ENCODE measurements around the gene TBC1D3B. TPM values are rescaled to one million over a fixed set of nuclear protein-coding genes. Genes with fewer than 3 reads are reported as not detected.
"Not testable (repeated sequence)": the region's sequence is repeated elsewhere in the genome, so short reads cannot be mapped to it uniquely, and the experiment has no call there.

Gene TBC1D3B
- total RNA-seq, 1 donor from 2014 or later, result 3.4 TPM

DNA sequence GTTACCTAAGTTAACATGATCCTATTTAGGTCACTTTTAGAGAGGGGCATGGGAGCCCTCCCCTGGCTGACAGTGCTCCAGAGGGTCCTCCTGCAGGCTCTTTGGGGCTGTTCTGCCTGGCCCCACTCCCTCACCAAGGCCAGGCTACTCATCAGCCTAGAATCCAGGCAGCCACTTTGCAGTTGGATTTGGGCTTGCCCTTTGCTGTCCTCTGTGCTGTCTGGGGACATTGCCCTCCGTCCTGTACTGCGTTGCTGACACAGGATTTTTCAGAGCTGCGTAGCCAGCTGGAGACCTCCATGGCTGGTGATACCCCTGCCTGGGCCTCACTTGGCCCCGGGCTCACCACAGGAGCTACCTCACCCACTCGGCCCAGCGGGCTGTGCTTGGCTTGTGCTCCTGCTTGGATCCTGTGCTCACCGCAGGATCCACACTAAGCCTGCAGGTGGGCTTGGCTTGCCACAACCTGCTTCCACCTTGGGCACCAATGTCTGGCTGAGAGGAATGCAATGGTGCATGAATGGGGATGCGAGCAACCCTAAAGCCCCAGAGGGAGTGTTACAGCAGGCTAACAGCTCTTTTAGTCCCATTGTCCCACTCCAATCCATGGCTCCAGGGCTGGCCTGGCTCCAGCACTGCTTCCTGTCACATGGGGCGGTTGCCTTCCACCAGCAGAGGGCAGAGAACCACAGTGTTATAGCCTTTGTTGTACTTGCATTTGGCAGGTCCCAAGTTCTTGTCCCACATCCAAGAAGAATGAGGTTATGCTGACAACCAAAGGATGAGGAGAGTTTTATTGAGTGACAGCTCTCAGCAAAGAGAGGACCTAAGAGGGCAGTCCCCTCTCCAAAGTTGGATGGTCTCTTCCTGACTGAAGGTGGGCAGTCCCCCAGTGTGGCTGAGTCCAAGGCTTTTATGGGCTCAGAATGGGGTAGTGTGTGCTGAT is 51.3 kb downstream of the TBC1D3B start:
- Histone ChIP-seq H3K27ac (no peak overlapping the region), H3K27me3 (no peaks in the 10 kb centered on the region), H3K9me3 (peaks cover 4% of the 10 kb centered on the region), H3K36me3 (no peaks in the 10 kb centered on the region), H3K4me3 (no peak overlapping the region), H3K4me1 (no peaks in the 10 kb centered on the region)
- DNase-seq (ENCODE audit: extremely low spot score in 2 of 2), result no peak
- TF ChIP-seq POLR2A (IDR thresholded peaks at IDR 0.05) (no peak), POLR2AphosphoS5 (IDR thresholded peaks at IDR 0.05; ENCODE audit: insufficient read depth in 1 of 2, low read depth in 1 of 2) (no peak)
- TF ChIP-seq, protein P1, sequence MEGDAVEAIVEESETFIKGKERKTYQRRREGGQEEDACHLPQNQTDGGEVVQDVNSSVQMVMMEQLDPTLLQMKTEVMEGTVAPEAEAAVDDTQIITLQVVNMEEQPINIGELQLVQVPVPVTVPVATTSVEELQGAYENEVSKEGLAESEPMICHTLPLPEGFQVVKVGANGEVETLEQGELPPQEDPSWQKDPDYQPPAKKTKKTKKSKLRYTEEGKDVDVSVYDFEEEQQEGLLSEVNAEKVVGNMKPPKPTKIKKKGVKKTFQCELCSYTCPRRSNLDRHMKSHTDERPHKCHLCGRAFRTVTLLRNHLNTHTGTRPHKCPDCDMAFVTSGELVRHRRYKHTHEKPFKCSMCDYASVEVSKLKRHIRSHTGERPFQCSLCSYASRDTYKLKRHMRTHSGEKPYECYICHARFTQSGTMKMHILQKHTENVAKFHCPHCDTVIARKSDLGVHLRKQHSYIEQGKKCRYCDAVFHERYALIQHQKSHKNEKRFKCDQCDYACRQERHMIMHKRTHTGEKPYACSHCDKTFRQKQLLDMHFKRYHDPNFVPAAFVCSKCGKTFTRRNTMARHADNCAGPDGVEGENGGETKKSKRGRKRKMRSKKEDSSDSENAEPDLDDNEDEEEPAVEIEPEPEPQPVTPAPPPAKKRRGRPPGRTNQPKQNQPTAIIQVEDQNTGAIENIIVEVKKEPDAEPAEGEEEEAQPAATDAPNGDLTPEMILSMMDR (IDR thresholded peaks at IDR 0.05), result no peak
- intact Hi-C loops (cut with DNase I), result no loop called here

DNA sequence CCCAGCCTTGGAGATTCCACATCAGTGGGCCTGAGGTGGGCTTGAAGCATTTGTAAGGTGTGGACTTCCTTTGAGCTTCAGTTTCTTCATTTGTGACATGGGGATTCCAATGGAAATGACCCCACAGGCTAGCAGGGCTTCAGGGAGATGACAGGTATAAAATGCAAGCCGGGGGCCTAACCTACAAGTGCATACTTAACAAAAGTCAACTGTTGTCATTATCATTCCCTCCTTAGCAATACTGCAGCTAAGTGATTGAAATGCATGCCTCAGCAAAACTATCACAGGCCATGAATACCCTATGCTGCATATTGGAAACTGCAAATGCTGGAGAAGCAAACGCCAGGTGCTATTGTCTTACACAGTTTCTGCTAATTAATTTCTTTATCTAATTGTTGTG is 53.0 kb downstream of the TBC1D3B start:
- Histone ChIP-seq H3K4me1 (no peaks in the 10 kb centered on the region), H3K27me3 (no peaks in the 10 kb centered on the region), H3K9me3 (peaks cover 4% of the 10 kb centered on the region), H3K27ac (no peak overlapping the region), H3K36me3 (no peaks in the 10 kb centered on the region), H3K4me3 (no peak overlapping the region)
- intact Hi-C loops (cut with DNase I), result no loop called here
- DNase-seq (ENCODE audit: extremely low spot score in 2 of 2), result no peak
- TF ChIP-seq, protein P1 (IDR thresholded peaks at IDR 0.05), result no peak
- no peak for TF ChIP-seq POLR2AphosphoS5 (IDR thresholded peaks at IDR 0.05; ENCODE audit: insufficient read depth in 1 of 2, low read depth in 1 of 2)
- TF ChIP-seq POLR2A (IDR thresholded peaks at IDR 0.05), result no peak

DNA sequence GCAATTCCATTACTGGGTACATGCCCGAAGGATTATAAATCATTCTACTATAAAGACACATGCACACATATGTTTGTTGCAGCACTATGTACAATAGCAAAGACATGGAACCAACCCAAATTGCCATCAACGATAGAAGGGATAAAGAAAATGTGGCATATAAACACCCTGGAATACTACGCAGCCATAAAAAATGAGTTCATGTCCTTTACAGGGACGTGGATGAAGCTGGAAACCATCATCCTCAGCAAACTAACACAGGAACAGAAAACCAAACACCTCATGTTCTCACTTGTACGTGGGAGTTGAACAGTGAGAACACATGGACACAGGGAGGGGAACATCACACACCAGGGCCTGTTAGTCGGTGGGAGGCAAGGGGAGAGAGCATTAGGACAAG is 55.3 kb downstream of the TBC1D3B start:
- H3K9me3 ChIP-seq; H3K4me1 ChIP-seq; H3K27me3 ChIP-seq; DNase-seq (ENCODE audit: extremely low spot score in 2 of 2); H3K4me3 ChIP-seq; intact Hi-C loops (cut with DNase I); H3K36me3 ChIP-seq; H3K27ac ChIP-seq: not testable (repeated sequence)

DNA sequence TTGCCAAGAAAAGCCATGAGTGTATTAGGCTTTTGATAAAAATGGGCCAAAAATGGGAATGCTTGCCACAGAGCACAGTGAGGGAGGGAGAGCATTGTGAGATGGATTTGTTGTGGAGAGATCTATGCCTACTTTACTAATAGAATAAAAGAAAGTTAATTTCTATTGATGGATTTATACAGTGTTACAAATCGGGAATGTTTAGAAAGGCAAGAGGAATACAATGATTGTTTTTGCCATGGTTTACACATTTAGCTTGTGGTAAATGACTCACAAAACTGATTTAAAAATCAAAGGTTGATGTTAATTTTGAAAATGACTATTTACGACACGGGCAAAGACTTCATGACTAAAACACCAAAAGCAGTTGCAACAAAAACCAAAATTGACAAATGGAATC is 56.2 kb downstream of the TBC1D3B start:
- DNase-seq (ENCODE audit: extremely low spot score in 2 of 2), result no peak
- no peak overlapping the region for H3K27ac ChIP-seq
- H3K4me3 ChIP-seq, result no peak overlapping the region
- H3K9me3 ChIP-seq, result peaks cover 1% of the 10 kb centered on the region
- no peaks in the 10 kb centered on the region for H3K4me1 ChIP-seq
- intact Hi-C loops (cut with DNase I), result no loop called here
- TF ChIP-seq POLR2AphosphoS5 (IDR thresholded peaks at IDR 0.05; ENCODE audit: insufficient read depth in 1 of 2, low read depth in 1 of 2) (no peak), POLR2A (IDR thresholded peaks at IDR 0.05) (no peak)
- TF ChIP-seq, protein P1 (IDR thresholded peaks at IDR 0.05), result no peak
- no peaks in the 10 kb centered on the region for H3K27me3 ChIP-seq
- H3K36me3 ChIP-seq, result no peaks in the 10 kb centered on the region

DNA sequence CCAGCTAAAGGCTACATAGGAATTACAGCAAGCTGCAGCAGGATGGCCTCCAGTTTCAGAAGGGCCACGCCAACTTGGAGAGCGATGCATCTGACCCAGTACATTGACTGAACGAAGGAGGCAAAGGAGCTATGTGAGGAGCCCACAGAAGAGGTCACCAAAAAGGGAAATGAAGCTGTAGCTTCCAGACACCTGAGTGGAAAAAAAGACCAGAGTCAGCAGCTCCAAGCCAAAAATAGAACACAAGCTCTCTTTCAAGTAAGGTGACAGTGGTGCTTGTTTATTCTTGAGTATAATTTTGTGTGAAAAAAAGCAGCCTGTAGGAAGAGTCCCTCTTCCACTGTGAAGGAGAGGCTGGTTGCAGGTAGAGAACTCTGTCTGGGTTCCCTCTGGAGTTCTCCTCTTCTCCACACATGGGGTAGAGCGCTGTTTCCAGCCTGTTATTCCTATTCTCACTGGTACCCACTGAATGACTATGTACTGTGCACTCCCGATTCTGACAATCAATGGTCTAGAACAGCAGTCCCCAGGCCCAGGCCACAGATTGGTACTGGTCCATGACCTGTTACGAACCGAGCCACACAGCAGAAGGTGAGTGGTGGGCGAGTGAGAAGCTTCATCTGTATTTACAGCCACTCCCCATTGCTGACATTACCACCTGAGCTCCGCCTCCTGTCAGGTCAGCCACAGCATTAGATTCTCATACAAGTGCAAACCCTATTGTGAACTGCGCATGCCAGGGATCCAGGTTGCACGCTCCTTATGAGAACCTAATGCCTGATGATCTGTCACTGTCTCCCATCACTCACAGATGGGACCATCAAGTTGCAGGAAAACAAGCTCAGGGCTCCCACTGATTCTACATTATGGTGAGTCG is 57.7 kb downstream of the TBC1D3B start:
- Histone ChIP-seq H3K4me1 (no peaks in the 10 kb centered on the region), H3K9me3 (no peaks in the 10 kb centered on the region), H3K4me3 (no peak overlapping the region), H3K27ac (no peak overlapping the region), H3K36me3 (no peaks in the 10 kb centered on the region), H3K27me3 (no peaks in the 10 kb centered on the region)
- no peak for DNase-seq (ENCODE audit: extremely low spot score in 2 of 2)
- TF ChIP-seq POLR2AphosphoS5 (IDR thresholded peaks at IDR 0.05; ENCODE audit: insufficient read depth in 1 of 2, low read depth in 1 of 2) (no peak), POLR2A (IDR thresholded peaks at IDR 0.05) (no peak)
- intact Hi-C loops (cut with DNase I), result no loop called here

All from vagina (tissue), 2 donors.